Lower leg skin (tissue), 4 donors: Measurements from ENCODE around the gene MEPE. TPM values are rescaled to one million over a fixed set of nuclear protein-coding genes. Genes with fewer than 3 reads are reported as not detected.

ENCODE experiments used
- DNase-seq, 2 donors: peaks; one replicate each; pipeline ENCODE4 v3.0.0-alpha.2; 2019; ENCODE audit warnings: low spot score in 2 of 2
- H3K4me3 ChIP-seq: fragments of 200-600 bp; sonication (generic); 2 replicates; pipeline ENCODE4 v1.5.1; 2017; ENCODE audit warnings: mild to moderate bottlenecking, low read depth; ENCODE audit not compliant: poor library complexity, severe bottlenecking
- POLR2A ChIP-seq, 2 donors: fragments of 450-650 bp; IDR thresholded peaks; one replicate each; pipeline ENCODE4 v1.6.1; 2016 to 2017; ENCODE audit warnings: antibody characterized with exemption in 2 of 2, mild to moderate bottlenecking in 1 of 2, moderate library complexity in 1 of 2
- WGBS, 2 donors: methylation state at CpG; one replicate each; pipeline ENCODE4 v1.1.5; 2018; 5-methylcytosine and 5-hydroxymethylcytosine counted together
- intact Hi-C: fragments of 100-400 bp; cut with DNase I; formaldehyde crosslinking; loops from one replicate; pipeline ENCODE4 v1.15.0; 2023; ENCODE audit warnings: low total_unique reads
- total RNA-seq, 4 donors: library from RNA; depleted of rRNA; stranded (reverse); fragments of >200 nt; gene quantifications; one replicate each; pipeline ENCODE4 v1.1.0, GENCODE V29; 2016
- TF ChIP-seq, protein P1 (sequence below), 3 donors: fragments of 450-650 bp; IDR thresholded peaks; one replicate each; pipeline ENCODE4 v1.5.1; 2016; ENCODE audit warnings: antibody characterized with exemption in 3 of 3, mild to moderate bottlenecking in 3 of 3, moderate library complexity in 2 of 3

Gene MEPE
- total RNA-seq, 4 donors from 2014 or later: not detected

DNA sequence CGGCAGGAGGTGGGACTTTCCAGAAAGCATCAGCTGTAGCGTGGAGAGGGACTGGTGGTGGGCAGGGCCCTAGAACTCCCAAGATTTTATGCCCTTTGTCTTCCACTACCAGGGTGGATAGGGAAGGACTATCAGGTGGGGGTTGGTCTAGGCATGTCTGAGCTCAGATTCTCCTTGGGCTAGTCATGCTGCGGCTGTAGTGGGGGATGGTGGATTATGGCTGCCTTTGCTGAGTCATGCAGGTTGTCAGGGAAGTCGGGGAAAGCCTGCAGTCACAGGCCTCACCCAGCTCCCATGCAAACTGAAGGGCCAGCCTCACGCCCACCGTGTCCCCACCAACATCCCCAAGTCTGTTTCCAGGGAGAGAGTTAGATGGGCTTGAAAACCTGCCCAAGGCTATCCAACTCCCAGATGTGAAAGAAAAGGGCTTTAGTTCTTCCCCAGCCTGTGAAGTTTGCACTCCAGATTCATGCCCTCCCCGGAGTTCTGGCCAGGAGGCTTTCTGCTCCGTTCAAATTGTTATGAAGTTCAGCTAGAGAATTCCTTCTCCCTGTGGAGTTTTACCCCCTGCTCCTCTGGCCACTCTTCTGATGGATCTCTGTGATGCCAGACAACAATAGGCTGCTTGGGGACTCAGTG is 13.4 kb upstream of the MEPE start:
- DNase-seq: no peak
- no peak for TF ChIP-seq POLR2A (IDR thresholded peaks at IDR 0.05)
- TF ChIP-seq, protein P1, sequence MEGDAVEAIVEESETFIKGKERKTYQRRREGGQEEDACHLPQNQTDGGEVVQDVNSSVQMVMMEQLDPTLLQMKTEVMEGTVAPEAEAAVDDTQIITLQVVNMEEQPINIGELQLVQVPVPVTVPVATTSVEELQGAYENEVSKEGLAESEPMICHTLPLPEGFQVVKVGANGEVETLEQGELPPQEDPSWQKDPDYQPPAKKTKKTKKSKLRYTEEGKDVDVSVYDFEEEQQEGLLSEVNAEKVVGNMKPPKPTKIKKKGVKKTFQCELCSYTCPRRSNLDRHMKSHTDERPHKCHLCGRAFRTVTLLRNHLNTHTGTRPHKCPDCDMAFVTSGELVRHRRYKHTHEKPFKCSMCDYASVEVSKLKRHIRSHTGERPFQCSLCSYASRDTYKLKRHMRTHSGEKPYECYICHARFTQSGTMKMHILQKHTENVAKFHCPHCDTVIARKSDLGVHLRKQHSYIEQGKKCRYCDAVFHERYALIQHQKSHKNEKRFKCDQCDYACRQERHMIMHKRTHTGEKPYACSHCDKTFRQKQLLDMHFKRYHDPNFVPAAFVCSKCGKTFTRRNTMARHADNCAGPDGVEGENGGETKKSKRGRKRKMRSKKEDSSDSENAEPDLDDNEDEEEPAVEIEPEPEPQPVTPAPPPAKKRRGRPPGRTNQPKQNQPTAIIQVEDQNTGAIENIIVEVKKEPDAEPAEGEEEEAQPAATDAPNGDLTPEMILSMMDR (IDR thresholded peaks at IDR 0.05): no peak
- H3K4me3 ChIP-seq: no peak overlapping the region
- intact Hi-C loops: no loop called here
- WGBS, 2 donors: 56 to 65% methylated on average over 8 of the region's 8 CpGs

DNA sequence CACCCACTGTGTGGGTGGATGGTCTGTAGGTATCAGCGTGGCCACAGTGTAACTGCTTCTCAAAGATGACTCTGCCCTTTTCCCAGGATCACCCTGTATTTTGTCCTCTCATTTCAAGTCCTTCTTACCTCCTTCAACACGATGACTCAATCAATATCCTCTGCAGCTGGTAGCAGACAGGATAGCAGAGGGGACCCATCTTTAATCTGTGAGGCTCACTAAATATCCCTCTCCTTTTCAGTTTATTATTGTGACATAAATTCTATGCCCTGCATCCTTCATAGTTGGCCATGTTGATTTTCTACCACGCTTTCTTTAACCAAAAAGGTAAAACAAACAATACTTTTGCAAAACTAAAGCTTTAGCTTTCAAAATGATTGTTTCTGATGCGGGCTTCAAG is 9.6 kb upstream of the MEPE start:
- H3K4me3 ChIP-seq: no peak overlapping the region
- intact Hi-C loops: no loop called here
- no peak for DNase-seq
- WGBS, 2 donors: 85 to 86% methylated on average over 4 of the region's 4 CpGs
- TF ChIP-seq, protein P1 (IDR thresholded peaks at IDR 0.05): no peak
- TF ChIP-seq POLR2A (IDR thresholded peaks at IDR 0.05): no peak

DNA sequence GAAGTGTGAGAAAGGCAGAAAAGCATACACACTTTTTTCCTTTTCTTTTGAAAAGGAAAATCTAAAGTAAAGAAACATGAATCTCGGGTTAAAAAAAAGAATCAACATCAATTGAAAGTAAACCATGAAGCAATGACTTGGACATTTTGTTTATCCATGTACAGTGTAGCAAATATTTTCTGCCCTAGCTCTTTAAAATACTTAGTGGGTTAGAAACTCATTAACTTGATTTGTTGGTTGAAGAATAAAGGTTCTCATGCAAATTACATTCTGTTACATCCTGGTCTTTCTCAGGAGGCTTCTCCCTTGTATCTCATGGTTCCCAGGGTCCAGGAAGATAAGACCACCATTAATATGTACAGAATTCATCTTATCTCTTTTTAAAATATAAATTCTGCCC is 9.0 kb upstream of the MEPE start:
- intact Hi-C loops: no loop called here
- 79 to 83% methylated on average over 1 of the region's 1 CpG for WGBS, 2 donors
- H3K4me3 ChIP-seq: no peak overlapping the region
- no peak for DNase-seq
- no peak for TF ChIP-seq POLR2A (IDR thresholded peaks at IDR 0.05)
- TF ChIP-seq, protein P1 (IDR thresholded peaks at IDR 0.05): no peak

DNA sequence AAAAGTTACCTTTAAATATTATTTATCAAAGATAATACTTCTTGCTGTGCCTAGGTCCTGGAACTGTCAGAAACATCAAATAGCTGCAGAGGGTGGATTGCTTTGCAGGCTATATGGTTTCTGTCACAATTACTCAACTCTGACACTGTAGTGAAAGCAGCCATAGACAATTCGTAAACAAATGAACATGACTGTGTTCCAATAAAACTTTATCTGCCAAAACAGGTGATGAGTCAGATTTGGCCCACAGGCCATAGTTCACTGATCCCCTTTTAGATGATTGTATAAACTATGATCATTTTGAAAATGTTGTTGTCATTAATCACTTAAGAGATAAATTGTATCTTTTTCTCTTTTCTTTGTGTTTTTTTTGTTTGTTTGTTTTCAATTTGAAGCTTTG is 8.4 kb upstream of the MEPE start:
- intact Hi-C loops: no loop called here
- WGBS, 2 donors: 59 to 67% methylated on average over 1 of the region's 1 CpG

DNA sequence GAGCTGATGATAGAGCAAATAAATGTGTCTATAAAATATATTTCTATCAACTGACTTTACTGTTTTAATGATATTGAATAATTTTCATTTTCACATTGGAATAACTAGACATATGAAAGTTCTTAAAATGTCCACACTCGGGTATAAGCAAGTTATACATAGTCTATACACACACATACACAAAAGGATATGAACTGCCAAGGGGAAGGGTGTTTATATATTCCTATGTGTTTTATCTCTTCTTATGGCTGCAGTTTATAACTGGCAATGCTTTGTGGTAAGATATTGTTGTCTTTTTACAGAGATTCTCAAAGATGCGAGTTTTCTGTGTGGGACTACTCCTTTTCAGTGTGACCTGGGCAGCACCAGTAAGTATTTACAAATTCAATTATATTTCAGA is 1.6 kb downstream of the MEPE start:
- WGBS, 2 donors: 86 to 87% methylated on average over 2 of the region's 2 CpGs
- intact Hi-C loops: no loop called here
- no peak for DNase-seq
- TF ChIP-seq, protein P1 (IDR thresholded peaks at IDR 0.05): no peak
- TF ChIP-seq POLR2A (IDR thresholded peaks at IDR 0.05): no peak
- no peak overlapping the region for H3K4me3 ChIP-seq

More for the DNA sequence above, 8.4 kb upstream of the MEPE start:
- DNase-seq: no peak
- H3K4me3 ChIP-seq: no peak overlapping the region
- TF ChIP-seq, protein P1 (IDR thresholded peaks at IDR 0.05): no peak
- no peak for TF ChIP-seq POLR2A (IDR thresholded peaks at IDR 0.05)

DNA sequence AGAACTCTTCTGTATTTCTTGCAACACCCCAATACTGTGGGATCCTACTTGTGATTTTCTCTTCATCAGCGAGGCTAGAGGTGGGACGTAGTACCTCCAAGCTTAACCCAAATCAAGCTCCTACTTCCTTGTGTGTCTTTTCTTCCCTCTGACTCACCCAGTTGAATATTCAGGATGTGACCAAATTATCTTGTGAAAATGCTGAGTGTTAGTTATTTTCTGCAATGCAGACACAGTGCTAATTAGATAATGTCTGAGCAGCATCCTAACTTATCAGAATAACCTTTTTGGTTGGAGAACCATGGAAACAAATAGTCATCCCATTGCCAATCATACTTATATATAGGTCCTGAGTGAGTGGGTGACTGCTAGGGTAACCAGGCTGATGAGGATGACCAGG is 2.4 kb downstream of the MEPE start:
- TF ChIP-seq, protein P1 (IDR thresholded peaks at IDR 0.05): no peak
- no peak for TF ChIP-seq POLR2A (IDR thresholded peaks at IDR 0.05)
- 91 to 92% methylated on average over 2 of the region's 2 CpGs for WGBS, 2 donors
- intact Hi-C loops: no loop called here
- H3K4me3 ChIP-seq: no peak overlapping the region
- DNase-seq: no peak
